ENCODE data around the gene CMAS. TPM values are rescaled to one million over a fixed set of nuclear protein-coding genes. Genes with fewer than 3 reads are reported as not detected.

The CMAS gene
- total and polyA plus RNA-seq, 2 donors (not counting 3 experiments of a cell fraction or from before 2014, with no cell fraction given), result 8.5 to 35.4 TPM

- no peaks in the 10 kb centered on the region for H3K9me3 ChIP-seq (replicated peaks; ENCODE audit: control insufficient read depth, insufficient read depth, low read length)
- dilution Hi-C loops (cut with MboI; ENCODE audit: extremely low pct_ligation_motif_present, low sequenced_read_pairs) (no loop called here), intact Hi-C loops (cut with micrococcal nuclease) (no loop called here)
- peaks cover 0 to 2% of the 10 kb centered on the region in 2 experiments for H3K27me3 ChIP-seq (ENCODE audit: control insufficient read depth in 2 of 2, insufficient read depth in 2 of 2, low read length in 2 of 2)
- H3K27ac ChIP-seq (ENCODE audit: insufficient read depth, low read depth, low read length), result no peak overlapping the region
- BruUV-seq (replicated peaks), result no TSS peak
- H3K79me2 ChIP-seq (ENCODE audit: control insufficient read depth, insufficient read depth, low read length), result no peaks in the 10 kb centered on the region
- H3K36me3 ChIP-seq (ENCODE audit: control insufficient read depth in 2 of 2, extremely low read depth in 1 of 2, insufficient read depth in 2 of 2, low read length in 2 of 2), result no peaks in the 10 kb centered on the region
- no peak overlapping the region for H2AFZ ChIP-seq (ENCODE audit: low read depth, low read length)
- no peak overlapping the region for H3K4me2 ChIP-seq (ENCODE audit: insufficient read depth, low read length)
- no peaks in the 10 kb centered on the region for H3K9me1 ChIP-seq (replicated peaks; ENCODE audit: control insufficient read depth, extremely low read depth, insufficient read depth, low read length)
- H3K4me1 ChIP-seq (ENCODE audit: control insufficient read depth, extremely low read depth, insufficient read depth, low read length), result no peaks in the 10 kb centered on the region
- H4K20me1 ChIP-seq (replicated peaks; ENCODE audit: control insufficient read depth, extremely low read depth, insufficient read depth, low read length), result no peaks in the 10 kb centered on the region
- no peak for TF ChIP-seq CTCF (IDR thresholded peaks at IDR 0.05; ENCODE audit: extremely low read depth in 1 of 2, insufficient read depth in 1 of 2, low read depth in 1 of 2, low read length in 2 of 2)
- no peak overlapping the region for H3K4me3 ChIP-seq (replicated peaks in 1 of 3; ENCODE audit: insufficient read depth in 1 of 3, low read depth in 1 of 3, low read length in 3 of 3)
- DNase-seq (ENCODE audit: low read depth, low spot score) (peak; percentile 11), FAIRE-seq (no peak)
- ChIA-PET CTCF (interaction anchor here (0.6 to 4.0 kb wide), 18 partner anchors 10 to 1143 kb away, joined by 3 to 63 read pairs (median 4); no protein-coding TSS in a partner anchor), POLR2A (interaction anchor here (0.6 kb wide), 1 partner anchor 34 kb away, joined by 5 read pairs; no protein-coding TSS in a partner anchor)
- no peak overlapping the region for H3K9ac ChIP-seq (replicated peaks; ENCODE audit: extremely low read depth, insufficient read depth, low read length)
Measured at GRCh38 chr12:22082190-22082701, 36.2 kb downstream of the CMAS start.

GRCh38 chr12:22083167-22083566 lies 37.1 kb downstream of the CMAS start:
- dilution Hi-C loops (cut with MboI; ENCODE audit: extremely low pct_ligation_motif_present, low sequenced_read_pairs), result no loop called here

More at GRCh38 chr12:22083167-22083566, 37.1 kb downstream of the CMAS start:
- no peak overlapping the region for H3K9ac ChIP-seq (replicated peaks; ENCODE audit: extremely low read depth, insufficient read depth, low read length)
- intact Hi-C loops (cut with micrococcal nuclease), result loop anchor here (1.0 kb wide), 3 partner anchors 252 to 360 kb away; no protein-coding TSS in a partner anchor
- DNase-seq (ENCODE audit: low read depth, low spot score) (peak; percentile 56), FAIRE-seq (peak; percentile 15)
- no peak overlapping the region for H3K4me3 ChIP-seq (replicated peaks in 1 of 3; ENCODE audit: insufficient read depth in 1 of 3, low read depth in 1 of 3, low read length in 3 of 3)
- no peaks in the 10 kb centered on the region for H3K4me1 ChIP-seq (ENCODE audit: control insufficient read depth, extremely low read depth, insufficient read depth, low read length)
- TF ChIP-seq POLR2A (IDR thresholded peaks at IDR 0.05; ENCODE audit: low read depth, low read length) (no peak), EZH2 (IDR thresholded peaks at IDR 0.05; ENCODE audit: borderline replicate concordance, low read depth, low read length, severe bottlenecking) (no peak), CTCF (IDR thresholded peaks at IDR 0.05; ENCODE audit: extremely low read depth in 1 of 2, insufficient read depth in 1 of 2, low read depth in 1 of 2, low read length in 2 of 2) (peak in 1 of 2 donors; percentile 12)
- H3K27ac ChIP-seq (ENCODE audit: insufficient read depth, low read depth, low read length), result no peak overlapping the region
- POLR2A ChIA-PET, result interaction anchor here (0.6 to 0.7 kb wide), 3 partner anchors 27 to 1001 kb away, joined by 5 to 9 read pairs (median 7); no protein-coding TSS in a partner anchor
- CTCF ChIA-PET, result interaction anchor here (0.5 to 4.0 kb wide), 25 partner anchors 9 to 1142 kb away, joined by 3 to 63 read pairs (median 4); no protein-coding TSS in a partner anchor
- peaks cover 0 to 2% of the 10 kb centered on the region in 2 experiments for H3K27me3 ChIP-seq (ENCODE audit: control insufficient read depth in 2 of 2, insufficient read depth in 2 of 2, low read length in 2 of 2)
- H3K9me3 ChIP-seq (replicated peaks; ENCODE audit: control insufficient read depth, insufficient read depth, low read length), result no peaks in the 10 kb centered on the region
- H4K20me1 ChIP-seq (replicated peaks; ENCODE audit: control insufficient read depth, extremely low read depth, insufficient read depth, low read length), result no peaks in the 10 kb centered on the region
- BruUV-seq (replicated peaks), result no TSS peak
- H3K4me2 ChIP-seq (ENCODE audit: insufficient read depth, low read length), result no peak overlapping the region
- H3K9me1 ChIP-seq (replicated peaks; ENCODE audit: control insufficient read depth, extremely low read depth, insufficient read depth, low read length), result no peaks in the 10 kb centered on the region
- no peaks in the 10 kb centered on the region for H3K79me2 ChIP-seq (ENCODE audit: control insufficient read depth, insufficient read depth, low read length)
- no peaks in the 10 kb centered on the region for H3K36me3 ChIP-seq (ENCODE audit: control insufficient read depth in 2 of 2, extremely low read depth in 1 of 2, insufficient read depth in 2 of 2, low read length in 2 of 2)
- H2AFZ ChIP-seq (ENCODE audit: low read depth, low read length), result no peak overlapping the region

All from endothelial cell of umbilical vein (primary cell).